Chondrocyte (in vitro differentiated cells): Measurements from ENCODE around the gene FAT2. TPM values are rescaled to one million over a fixed set of nuclear protein-coding genes. Genes with fewer than 3 reads are reported as not detected.

Source experiments
- DNase-seq: peaks from one replicate; pipeline ENCODE4 v3.0.0; 2021; ENCODE audit warnings: mixed read lengths, low spot score
- H3K27ac Mint-ChIP-seq: one replicate; pipeline ENCODE4 v1.8.0; 2021; ENCODE audit warnings: mild to moderate bottlenecking, moderate library complexity, mixed read lengths; ENCODE audit not compliant: unreplicated experiment
- H3K27me3 Mint-ChIP-seq: 2 replicates; pipeline ENCODE4 v1.8.0; 2021; ENCODE audit warnings: low read depth, mixed read lengths
- H3K36me3 Mint-ChIP-seq: 2 replicates; pipeline ENCODE4 v1.8.0; 2021; ENCODE audit warnings: low read depth, mixed read lengths
- H3K4me1 Mint-ChIP-seq: 2 replicates; pipeline ENCODE4 v1.8.0; 2021; ENCODE audit warnings: low read depth, mild to moderate bottlenecking, mixed read lengths
- H3K4me3 Mint-ChIP-seq: one replicate; pipeline ENCODE4 v1.8.0; 2021; ENCODE audit warnings: mild to moderate bottlenecking, moderate library complexity, mixed read lengths; ENCODE audit not compliant: unreplicated experiment
- H3K9me3 Mint-ChIP-seq: 2 replicates; pipeline ENCODE4 v1.8.0; 2021; ENCODE audit warnings: low read depth, mixed read lengths
- total RNA-seq: library from RNA; stranded (reverse); gene quantifications from 3 replicates; pipeline ENCODE4 v1.2.1, GENCODE V29; 2021
- TF ChIP-seq, protein P1 (sequence below): fragments of 200-600 bp; sonication (generic); IDR thresholded peaks from 2 replicates; pipeline ENCODE4 v1.5.0; 2021; ENCODE audit warnings: antibody characterized with exemption, mild to moderate bottlenecking, moderate library complexity

Gene FAT2
- total RNA-seq, 1 donor from 2014 or later = 2.2 TPM

DNA sequence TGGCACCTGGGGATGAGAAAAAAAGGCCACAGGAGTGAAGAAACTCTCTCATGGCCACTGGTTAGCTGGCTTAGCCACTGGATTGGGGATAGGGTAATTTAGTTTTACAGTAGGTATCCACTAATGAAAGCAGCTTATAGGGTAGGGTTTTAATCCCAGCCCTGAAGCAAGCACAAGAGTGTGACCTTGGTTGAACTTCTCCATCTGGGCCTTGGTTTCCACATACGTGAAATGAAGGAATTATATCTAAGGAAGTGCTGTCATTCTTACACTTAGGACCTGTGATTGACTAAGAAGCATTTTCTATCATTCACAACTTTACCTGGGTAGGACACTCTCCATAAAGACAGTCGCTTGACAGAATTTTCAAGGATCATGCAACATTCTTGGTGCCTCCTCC, 49.6 kb downstream of the FAT2 start:
- Mint-ChIP-seq H3K27ac (no peak overlapping the region), H3K4me1 (no peaks in the 10 kb centered on the region), H3K4me3 (no peak overlapping the region), H3K27me3 (peaks cover 2% of the 10 kb centered on the region), H3K36me3 (peaks cover 3% of the 10 kb centered on the region), H3K9me3 (no peaks in the 10 kb centered on the region)
- no peak for DNase-seq
- TF ChIP-seq, protein P1, sequence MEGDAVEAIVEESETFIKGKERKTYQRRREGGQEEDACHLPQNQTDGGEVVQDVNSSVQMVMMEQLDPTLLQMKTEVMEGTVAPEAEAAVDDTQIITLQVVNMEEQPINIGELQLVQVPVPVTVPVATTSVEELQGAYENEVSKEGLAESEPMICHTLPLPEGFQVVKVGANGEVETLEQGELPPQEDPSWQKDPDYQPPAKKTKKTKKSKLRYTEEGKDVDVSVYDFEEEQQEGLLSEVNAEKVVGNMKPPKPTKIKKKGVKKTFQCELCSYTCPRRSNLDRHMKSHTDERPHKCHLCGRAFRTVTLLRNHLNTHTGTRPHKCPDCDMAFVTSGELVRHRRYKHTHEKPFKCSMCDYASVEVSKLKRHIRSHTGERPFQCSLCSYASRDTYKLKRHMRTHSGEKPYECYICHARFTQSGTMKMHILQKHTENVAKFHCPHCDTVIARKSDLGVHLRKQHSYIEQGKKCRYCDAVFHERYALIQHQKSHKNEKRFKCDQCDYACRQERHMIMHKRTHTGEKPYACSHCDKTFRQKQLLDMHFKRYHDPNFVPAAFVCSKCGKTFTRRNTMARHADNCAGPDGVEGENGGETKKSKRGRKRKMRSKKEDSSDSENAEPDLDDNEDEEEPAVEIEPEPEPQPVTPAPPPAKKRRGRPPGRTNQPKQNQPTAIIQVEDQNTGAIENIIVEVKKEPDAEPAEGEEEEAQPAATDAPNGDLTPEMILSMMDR = no peak

Other genes starting within 250 kb of the FAT2 start
- not detected in 3 replicates for gene SLC36A2, start 243.8 kb downstream of the FAT2 start, total RNA-seq
- gene SLC36A1, start 143.7 kb downstream of the FAT2 start, total RNA-seq = 49.7 to 67.8 TPM (median 50.0 TPM) in 3 replicates
- gene SPARC, start 95.6 kb upstream of the FAT2 start, total RNA-seq = 19,093 to 24,474 TPM (median 24,306 TPM) in 3 replicates
- gene ATOX1, start 167.3 kb upstream of the FAT2 start, total RNA-seq = 104 to 129 TPM (median 128 TPM) in 3 replicates
- gene G3BP1, start 180.6 kb upstream of the FAT2 start, total RNA-seq = 174 to 202 TPM (median 181 TPM) in 3 replicates